Neural cell (in vitro differentiated cells): Measurements from ENCODE around the gene TBC1D9.

Source experiments
- EP300 ChIP-seq: fragments of 450-650 bp; conservative IDR thresholded peaks from 2 replicates; pipeline ENCODE4 v1.6.1; 2014; ENCODE audit warnings: antibody characterized with exemption, mild to moderate bottlenecking, moderate library complexity; ENCODE audit not compliant: poor library complexity, severe bottlenecking
- REST ChIP-seq: IDR thresholded peaks from 2 replicates; pipeline ENCODE4 v1.6.1; 2012; ENCODE audit warnings: borderline replicate concordance

GRCh38 chr4:140753329-140753728 lies 2.9 kb downstream of the TBC1D9 start:
- TF ChIP-seq EP300, result no peak
- TF ChIP-seq REST, result no peak
